Esophagus mucosa (tissue), 1 donor: ENCODE data around the gene CISTR. TPM values are rescaled to one million over a fixed set of nuclear protein-coding genes. Genes with fewer than 3 reads are reported as not detected.

ENCODE experiments used
- ATAC-seq: fragments of 200-7000 bp; cut with Tn5 transposase; one replicate; pipeline ENCODE4 v1.9.1; 2020
- total RNA-seq: library from RNA; stranded (reverse); gene quantifications from one replicate; pipeline ENCODE4 v1.2.4, GENCODE V29; 2023
- donor health status: DM: yes; HTN: yes; CAD: no.

CISTR gene
- total RNA-seq, 1 donor from 2014 or later = not detected

DNA sequence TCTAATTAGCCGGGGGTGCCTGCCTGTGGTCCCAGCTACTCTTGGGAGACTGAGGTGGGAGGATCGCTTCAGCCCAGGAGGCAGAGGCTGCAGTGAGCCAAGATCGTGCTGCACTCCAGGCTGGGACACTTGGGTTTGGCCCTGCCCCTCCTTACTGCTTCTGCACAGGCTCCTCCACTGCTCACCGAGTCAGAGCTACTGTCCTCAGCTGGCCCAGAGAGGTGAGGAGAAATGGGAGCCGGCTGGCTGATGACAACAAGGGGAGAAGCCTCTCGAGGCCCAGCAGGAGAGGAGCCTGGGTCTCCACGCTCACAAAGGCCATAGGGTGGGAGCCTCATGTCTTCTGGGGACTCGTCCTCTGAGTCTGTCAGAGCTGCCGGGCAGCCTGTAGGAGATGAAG is 38.3 kb downstream of the CISTR start:
- ATAC-seq = no peak

DNA sequence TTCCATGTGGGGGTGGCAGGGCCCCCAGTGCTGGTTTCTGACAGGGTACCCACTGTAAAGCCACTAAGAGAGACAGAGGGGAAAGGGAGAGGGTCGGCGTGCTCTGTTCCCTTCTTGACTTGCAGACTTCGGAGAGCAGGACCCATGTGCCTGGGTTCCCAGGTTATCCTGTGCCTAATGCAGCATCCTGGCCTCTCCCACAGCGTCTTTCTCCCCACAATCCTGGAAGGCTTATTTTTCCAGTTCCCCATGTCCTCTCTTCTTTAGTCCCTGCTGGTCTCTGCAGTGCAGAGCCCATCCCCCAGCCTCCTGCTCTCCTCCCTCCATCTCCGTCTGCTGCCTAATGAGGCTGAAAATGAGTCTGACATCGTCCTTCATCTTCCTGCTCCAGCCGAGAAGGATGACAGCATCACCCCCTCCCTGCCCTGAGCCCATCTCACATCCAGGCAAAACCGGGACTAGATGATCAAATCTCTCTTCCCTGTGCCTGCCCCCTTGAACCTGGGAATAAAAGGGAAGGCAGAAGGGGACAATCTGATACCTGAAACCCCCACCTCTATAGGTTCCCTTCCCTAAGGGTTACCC is 39.6 kb downstream of the CISTR start:
- ATAC-seq = no peak

DNA sequence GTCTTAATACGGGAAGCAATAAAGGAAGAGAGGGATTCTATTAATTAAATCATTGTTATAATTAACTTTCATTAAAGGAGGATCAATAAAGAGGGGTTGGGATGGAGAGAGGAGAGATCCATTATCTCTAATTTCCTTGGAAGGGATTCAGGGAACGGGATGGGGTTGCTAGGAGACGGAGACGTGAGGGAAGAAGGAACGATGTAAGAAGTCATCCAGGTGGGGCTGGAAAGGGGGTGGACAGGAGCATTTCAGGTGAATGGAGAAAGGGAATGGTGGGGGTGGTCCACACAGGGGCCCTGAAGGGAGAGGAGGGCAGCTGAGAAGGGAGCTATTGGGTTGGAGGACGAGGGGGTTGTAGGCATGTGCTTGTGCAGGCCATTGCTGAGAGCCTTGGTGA is 41.7 kb downstream of the CISTR start:
- ATAC-seq = no peak

DNA sequence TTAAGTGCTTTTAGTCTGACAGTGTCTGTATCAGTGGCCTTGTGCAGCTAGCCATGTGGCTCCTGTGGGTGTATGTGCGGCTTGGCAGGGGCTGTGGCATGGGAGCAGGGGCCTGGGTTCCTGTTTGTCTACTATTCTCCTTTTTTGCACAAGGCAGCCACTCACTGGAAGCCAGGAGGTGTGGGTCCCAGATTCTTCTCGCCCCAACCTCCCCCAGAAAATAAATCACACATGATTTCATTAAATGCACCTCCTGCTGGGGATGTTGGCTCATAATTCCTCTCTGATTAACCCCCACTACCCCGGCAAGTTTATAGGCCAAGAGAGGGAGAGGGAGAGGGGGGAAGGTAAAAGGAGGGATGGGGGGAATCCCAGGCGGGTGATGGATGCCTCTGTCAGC is 42.1 kb downstream of the CISTR start:
- ATAC-seq = no peak

DNA sequence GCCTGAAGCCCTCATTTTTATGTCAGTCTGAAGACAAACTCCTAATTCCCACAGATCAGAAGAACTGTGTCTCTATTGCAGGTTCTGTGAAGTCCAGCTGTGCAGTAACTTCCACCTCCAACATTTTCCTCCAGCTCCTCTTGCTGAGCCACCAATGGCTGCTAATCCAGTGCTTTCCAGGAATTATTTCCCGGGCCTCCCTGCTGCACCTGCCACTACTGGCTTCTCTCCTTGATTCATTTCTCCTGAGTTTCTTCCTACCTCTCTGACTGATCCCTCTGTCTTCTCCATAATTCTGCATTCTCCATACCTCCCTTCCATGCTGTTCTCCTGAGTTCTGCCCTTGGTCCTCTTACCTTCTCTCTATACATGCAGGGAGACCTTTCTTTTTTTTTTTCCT is 45.7 kb downstream of the CISTR start:
- ATAC-seq = no peak

DNA sequence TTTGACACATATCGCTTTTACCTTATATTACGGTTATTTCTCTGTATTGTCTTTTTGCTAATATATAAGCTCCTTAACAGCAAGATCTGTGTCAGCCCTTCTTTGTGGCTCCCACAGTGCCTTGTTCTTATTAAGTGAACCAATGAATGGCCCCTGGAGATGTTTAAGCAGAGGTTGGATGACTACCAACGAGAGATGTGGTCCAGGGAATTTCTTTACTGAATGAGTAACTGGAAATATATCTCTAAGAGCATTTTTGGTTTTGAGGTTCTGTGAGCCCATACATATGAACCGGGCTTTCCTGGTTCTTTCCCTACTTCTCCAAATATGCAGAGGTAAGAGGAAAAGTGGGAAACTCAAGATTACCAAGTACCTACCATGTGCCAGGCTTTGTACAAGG is 48.0 kb downstream of the CISTR start:
- no peak for ATAC-seq

DNA sequence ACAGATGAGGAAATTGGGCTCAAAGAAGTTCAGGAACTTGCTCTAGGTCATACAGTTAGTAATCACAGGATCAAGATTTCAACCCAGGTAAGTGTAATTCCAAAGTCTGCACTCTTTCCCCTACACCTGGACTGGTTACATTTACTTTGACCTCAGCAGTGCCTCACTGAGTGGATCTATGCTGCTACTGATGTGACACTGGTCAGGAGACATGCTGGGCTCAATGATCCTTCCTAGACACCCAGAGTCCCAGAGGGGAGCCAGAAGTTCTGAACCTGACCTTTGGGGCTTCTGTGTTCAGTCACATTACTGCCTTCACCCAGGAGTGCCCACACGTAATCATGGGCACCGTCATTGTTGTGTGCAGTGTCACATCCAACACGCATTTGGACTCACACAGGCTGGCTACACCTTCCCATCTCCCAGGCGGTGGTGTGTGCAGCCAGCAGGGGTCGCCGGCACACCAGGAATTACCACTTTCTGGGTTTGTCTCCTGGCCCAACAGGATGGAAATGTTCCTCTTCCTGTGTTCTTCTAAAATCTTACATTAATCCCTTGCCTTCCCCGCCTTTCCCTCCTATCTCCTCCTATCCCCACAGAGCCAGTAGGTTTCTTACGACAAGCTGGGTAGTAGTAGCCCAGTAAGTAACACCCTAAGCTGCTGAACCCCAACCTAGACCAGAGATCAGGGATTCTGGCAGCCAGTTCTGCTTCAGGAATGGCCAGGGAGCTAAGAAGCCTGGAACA is 50.1 kb downstream of the CISTR start:
- peak; percentile 86 for ATAC-seq

DNA sequence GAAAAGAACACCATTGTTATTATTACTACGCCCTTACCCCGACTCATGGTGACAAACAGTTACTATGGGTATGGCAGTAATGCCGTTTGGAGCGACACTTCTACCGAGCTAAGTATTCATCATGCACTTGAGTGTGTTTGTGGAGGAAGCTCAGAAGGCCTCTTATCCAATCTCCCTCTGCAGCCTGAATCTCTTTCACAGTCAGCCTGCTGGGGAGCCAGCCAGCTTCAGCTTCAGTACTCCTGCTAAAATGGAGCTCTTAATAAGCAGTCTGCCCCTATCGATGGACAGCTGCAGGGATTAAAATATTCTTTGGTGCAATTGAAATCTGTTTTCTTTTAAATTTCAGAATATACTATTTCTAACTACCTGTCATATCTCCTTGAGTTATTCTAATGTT is 51.2 kb downstream of the CISTR start:
- no peak for ATAC-seq

DNA sequence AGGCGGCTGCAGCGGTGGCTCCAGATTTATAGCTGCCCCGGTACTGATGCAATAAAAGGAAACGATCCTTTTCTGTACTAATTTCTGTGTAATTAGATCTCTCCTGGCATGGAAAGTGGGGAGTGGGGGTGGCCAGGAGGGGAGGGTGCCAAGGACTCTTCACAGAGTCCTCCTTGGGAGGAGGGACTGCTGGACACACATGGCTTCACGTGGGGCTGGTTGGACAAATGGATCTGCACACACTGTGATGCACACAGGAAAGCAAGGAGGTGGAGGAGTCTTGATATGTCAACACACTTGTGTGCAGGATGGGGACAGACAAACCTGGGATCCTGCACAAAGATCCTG is 52.1 kb downstream of the CISTR start:
- ATAC-seq = no peak

DNA sequence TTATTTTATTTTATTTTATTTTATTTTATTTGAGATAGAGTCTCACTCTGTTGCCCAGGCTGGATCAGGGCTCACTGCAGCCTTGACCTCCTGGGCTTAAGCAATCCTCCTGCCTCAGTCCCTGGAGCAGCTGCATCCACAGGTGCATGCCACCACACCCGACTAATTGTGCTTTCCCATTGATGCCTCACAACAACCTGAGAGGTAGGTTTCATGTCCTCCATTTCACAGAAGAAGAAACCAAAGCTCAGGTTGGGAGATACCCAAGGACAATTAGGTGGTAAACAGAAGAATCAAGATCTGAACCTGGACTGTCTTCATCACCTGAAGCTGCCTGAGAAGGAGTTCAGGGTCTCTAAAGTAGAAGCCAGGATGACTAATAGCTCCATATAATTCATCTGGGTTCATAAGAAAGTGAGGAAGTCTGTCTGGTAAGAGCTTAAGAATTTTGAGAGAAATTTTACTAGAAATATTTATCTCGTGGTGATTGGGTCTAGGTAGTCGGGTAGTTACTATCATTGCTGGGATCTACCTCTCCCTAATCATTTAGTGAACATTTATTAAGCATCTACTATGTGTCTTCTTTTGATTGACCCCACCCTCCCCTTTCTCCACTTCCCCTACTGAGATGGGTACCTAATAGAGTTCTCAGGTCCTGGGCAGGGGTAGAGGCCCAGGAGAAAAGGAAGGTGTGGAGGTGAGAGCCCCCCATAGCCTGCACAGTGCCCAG is 52.7 kb downstream of the CISTR start:
- ATAC-seq = no peak

DNA sequence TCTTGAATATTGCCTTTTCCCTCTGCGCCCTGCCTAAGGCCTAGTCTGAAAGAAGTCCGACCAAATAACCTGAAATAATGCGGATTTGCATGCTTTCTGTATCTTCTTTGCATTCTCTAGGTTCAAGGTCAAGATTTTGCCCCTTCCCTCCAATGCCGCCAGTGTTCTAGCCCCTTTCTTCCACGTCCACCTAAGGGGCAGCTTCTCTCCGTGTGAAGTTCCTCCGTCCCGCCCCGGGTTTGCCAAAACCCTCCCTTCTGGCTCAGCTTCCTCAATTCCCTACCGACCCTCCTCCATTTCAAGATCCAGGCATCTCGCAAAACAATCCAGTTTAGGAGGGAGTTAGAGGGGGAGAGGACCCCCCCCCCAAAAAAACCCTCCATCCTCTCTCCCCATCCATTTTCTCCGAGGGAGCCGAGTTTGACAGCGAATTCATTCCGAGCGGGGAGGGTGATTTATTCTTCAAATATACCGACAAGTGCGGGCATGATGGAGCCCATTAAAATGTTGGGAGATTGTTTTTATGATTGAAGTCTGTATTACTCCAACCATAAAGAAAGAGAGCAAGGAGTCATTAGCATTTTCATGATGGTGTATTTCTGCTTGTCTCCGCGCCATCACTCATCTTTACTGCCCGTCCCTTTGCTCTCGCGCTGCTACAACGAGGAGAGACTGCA is 55.0 kb downstream of the CISTR start:
- no peak for ATAC-seq

Other genes starting within 250 kb of the CISTR start
- gene NPFF, start 244.5 kb downstream of the CISTR start, total RNA-seq = not detected
- gene ATF7, start 125.6 kb downstream of the CISTR start, total RNA-seq = 29.7 TPM
- 246 TPM for gene ATP5MC2, start 75.9 kb downstream of the CISTR start, total RNA-seq
- 34.6 TPM for gene CALCOCO1, start 24.5 kb downstream of the CISTR start, total RNA-seq
- 0.52 TPM for gene HOXC13, start 186.9 kb upstream of the CISTR start, total RNA-seq
- not detected for gene HOXC12, start 202.9 kb upstream of the CISTR start, total RNA-seq
- 0.08 TPM for gene HOXC11, start 221.1 kb upstream of the CISTR start, total RNA-seq
- not detected for gene HOTAIR, start 223.0 kb upstream of the CISTR start, total RNA-seq
- 0.64 TPM for gene HOXC10, start 233.2 kb upstream of the CISTR start, total RNA-seq
- gene HOXC9, start 248.2 kb upstream of the CISTR start, total RNA-seq = 1.2 TPM